B cell (primary cell): ENCODE data around the gene LYRM2. TPM values are rescaled to one million over a fixed set of nuclear protein-coding genes. Genes with fewer than 3 reads are reported as not detected.

ENCODE experiments used
- ATAC-seq: fragments of 200-7000 bp; cut with Tn5 transposase; one replicate; pipeline ENCODE4 v1.10.0; 2021; ENCODE audit warnings: low read depth, mild to moderate bottlenecking, moderate number of reproducible peaks, moderate library complexity
- CTCF ChIA-PET: fragments of 350-600 bp; sonication (Branson Sonifier 250); formaldehyde crosslinking; loops from one replicate; lab custom pipeline; 2021; ENCODE audit warnings: antibody characterized with exemption, inconsistent platforms; lab: Charles Lee
- POLR2A ChIA-PET: fragments of 350-600 bp; sonication (Branson Sonifier 250); formaldehyde crosslinking; loops from one replicate; lab custom pipeline; 2021; ENCODE audit warnings: antibody characterized with exemption; lab: Charles Lee
- DNase-seq: peaks from one replicate; pipeline ENCODE4 v3.0.0; 2013
- H2AFZ ChIP-seq: 2 replicates; pipeline ENCODE4 v1.6.1; 2012; ENCODE audit warnings: mild to moderate bottlenecking, low read depth, low read length; ENCODE audit not compliant: insufficient read depth, poor library complexity, severe bottlenecking
- H3K27ac ChIP-seq, 2 donors: 1 replicate in 1 of 2; 2 replicates in 1 of 2; pipeline ENCODE4 v1.5.1; 2012 to 2013; ENCODE audit warnings: low read length in 2 of 2, mild to moderate bottlenecking in 2 of 2, moderate library complexity in 1 of 2
- H3K27me3 ChIP-seq, 4 experiments: fragments of 200-600 bp in 1 of 4; sonication (generic) in 1 of 4; replicated peaks in 1 of 4; 1 replicate in 2 of 4; 2 replicates in 2 of 4; pipeline versions ENCODE4 v1.6.1 to v1.7.0; 2013 to 2016; ENCODE audit warnings: low read length in 3 of 4, mild to moderate bottlenecking in 2 of 4, mixed read lengths in 1 of 4, moderate library complexity in 1 of 4; ENCODE audit not compliant: insufficient read depth in 4 of 4, control insufficient read depth in 3 of 4; ENCODE audit errors: control extremely low read depth in 1 of 4
- H3K36me3 ChIP-seq, 2 experiments: replicated peaks in 1 of 2; 1 replicate in 1 of 2; 2 replicates in 1 of 2; pipeline versions ENCODE4 v1.6.1 to v1.7.1; 2013; ENCODE audit warnings: low read length in 1 of 2; ENCODE audit not compliant: insufficient read depth in 2 of 2, control insufficient read depth in 1 of 2; ENCODE audit errors: control extremely low read depth in 1 of 2, extremely low read depth in 1 of 2
- H3K4me1 ChIP-seq, 2 donors: fragments of 200-600 bp in 1 of 2; sonication (generic) in 1 of 2; 1 replicate in 1 of 2; 2 replicates in 1 of 2; pipeline versions ENCODE4 v1.5.1 to v1.6.1; 2013 to 2017; ENCODE audit warnings: low read length in 2 of 2; ENCODE audit not compliant: control insufficient read depth in 2 of 2, insufficient read depth in 2 of 2
- H3K4me2 ChIP-seq: replicated peaks from 2 replicates; pipeline ENCODE3; 2012; ENCODE audit warnings: mild to moderate bottlenecking, low read depth, low read length; ENCODE audit not compliant: poor library complexity, severe bottlenecking
- H3K4me3 ChIP-seq, 5 experiments: fragments of 200-600 bp in 1 of 5; sonication (generic) in 1 of 5; 1 replicate in 3 of 5; 2 replicates in 2 of 5; pipeline versions ENCODE4 v1.5.1 to v1.7.0; 2011 to 2016; ENCODE audit warnings: low read length in 4 of 5, mild to moderate bottlenecking in 4 of 5, low read depth in 2 of 5, control low read depth in 1 of 5, moderate library complexity in 1 of 5; ENCODE audit not compliant: insufficient read depth in 1 of 5; ENCODE audit errors: control extremely low read depth in 1 of 5, extremely low read depth in 1 of 5
- H3K79me2 ChIP-seq: fragments of 200-600 bp; sonication (generic); one replicate; pipeline ENCODE4 v1.6.0; 2016; ENCODE audit warnings: low read length; ENCODE audit not compliant: control insufficient read depth, insufficient read depth
- H3K9ac ChIP-seq: fragments of 200-600 bp; sonication (generic); 2 replicates; pipeline ENCODE4 v1.6.1; 2017; ENCODE audit warnings: mild to moderate bottlenecking, low read length, moderate library complexity
- H3K9me3 ChIP-seq, 3 donors: one replicate each; pipeline versions ENCODE4 v1.6.1 to v1.7.1; 2013; ENCODE audit warnings: low read length in 2 of 3; ENCODE audit not compliant: control insufficient read depth in 2 of 3, insufficient read depth in 1 of 3; ENCODE audit errors: control extremely low read depth in 1 of 3
- H4K20me1 ChIP-seq: 2 replicates; pipeline ENCODE4 v1.6.0; 2012; ENCODE audit warnings: mild to moderate bottlenecking, low read length; ENCODE audit not compliant: insufficient read depth, control insufficient read depth, poor library complexity, severe bottlenecking
- H3K27ac Mint-ChIP-seq: one replicate; pipeline ENCODE4 v1.8.0; 2021; ENCODE audit warnings: mixed read lengths
- H3K27me3 Mint-ChIP-seq: one replicate; pipeline ENCODE4 v1.8.0; 2021; ENCODE audit warnings: mixed read lengths
- H3K4me1 Mint-ChIP-seq: one replicate; pipeline ENCODE4 v1.8.0; 2021; ENCODE audit warnings: mixed read lengths
- H3K4me3 Mint-ChIP-seq: one replicate; pipeline ENCODE4 v1.8.0; 2021; ENCODE audit warnings: mixed read lengths
- H3K9me3 Mint-ChIP-seq: one replicate; pipeline ENCODE4 v1.8.0; 2022; ENCODE audit warnings: mixed read lengths; ENCODE audit not compliant: insufficient read depth
- EZH2 ChIP-seq: IDR thresholded peaks from 2 replicates; pipeline ENCODE4 v1.6.1; 2012; ENCODE audit warnings: borderline replicate concordance, low read depth, mild to moderate bottlenecking, moderate library complexity, low read length; ENCODE audit not compliant: insufficient read depth, poor library complexity, severe bottlenecking
- WGBS: methylation state at CpG from one replicate; pipeline ENCODE4 v1.1.5; 2013; ENCODE audit warnings: missing lambda C conversion rate; ENCODE audit not compliant: insufficient coverage; 5-methylcytosine and 5-hydroxymethylcytosine counted together
- intact Hi-C: fragments of 100-400 bp; cut with micrococcal nuclease; formaldehyde crosslinking; loops from one replicate; pipeline ENCODE4 v1.10.0; 2022
- polyA plus RNA-seq: library from polyadenylated mRNA; depleted of rRNA; stranded (reverse); fragments of >200 nt; gene quantifications from 2 replicates; pipeline ENCODE4 v1.2.3, GENCODE V29; 2012
- total RNA-seq, 2 donors: library from RNA; stranded (reverse); fragments of 120-200 nt in 1 of 2; gene quantifications; 1 replicate in 1 of 2; 2 replicates in 1 of 2; pipeline versions ENCODE4 v1.2.3 to v1.2.4, GENCODE V29; 2013 to 2022
- TF ChIP-seq, protein P1 (sequence below): fragments of 200-600 bp; IDR thresholded peaks from one replicate; pipeline ENCODE4 v1.8.0; 2022; ENCODE audit warnings: antibody characterized with exemption, mild to moderate bottlenecking

Gene LYRM2
- total and polyA plus RNA-seq, 2 donors (not counting 1 experiment from before 2014, with no cell fraction given): 17.6 to 33.7 TPM

DNA sequence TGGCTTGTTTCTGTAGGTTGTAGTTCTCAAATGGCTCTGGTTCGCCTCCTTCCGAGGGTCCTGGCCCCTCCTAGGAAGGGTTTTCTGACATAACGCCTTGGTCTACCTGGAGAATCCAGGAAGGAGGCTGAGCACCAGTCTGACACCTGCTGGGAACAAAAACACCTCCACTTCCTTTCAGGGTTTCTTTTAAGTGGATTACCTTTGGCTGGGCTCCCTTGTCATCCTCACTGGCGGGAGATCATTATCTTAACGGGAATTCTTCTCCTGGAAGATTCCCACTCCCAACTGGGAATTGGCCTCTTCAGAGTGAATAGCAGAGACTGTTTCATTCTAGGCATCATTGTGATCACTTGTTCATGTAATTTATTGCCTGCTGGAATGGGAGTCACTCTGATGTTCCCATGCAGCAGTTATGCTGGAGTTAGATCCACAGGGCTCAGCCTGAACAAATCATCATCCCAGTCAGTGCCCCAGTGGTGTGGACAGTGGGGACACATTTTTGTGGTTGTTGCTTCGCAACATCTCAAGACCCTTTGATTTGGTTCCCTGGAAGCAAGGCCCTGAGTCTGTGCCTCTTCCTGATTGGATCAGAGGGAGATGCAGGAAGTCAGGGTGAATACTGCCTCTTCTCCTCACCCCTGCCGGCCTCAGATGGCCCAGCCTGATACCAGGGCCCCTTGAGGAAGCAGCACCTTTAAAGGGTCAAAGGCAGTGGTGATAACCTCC is 49.1 kb downstream of the LYRM2 start:
- Histone ChIP-seq H3K36me3 (no peaks in the 10 kb centered on the region), H3K27ac (no peak overlapping the region), H3K79me2 (no peaks in the 10 kb centered on the region), H3K4me2 (no peak overlapping the region), H3K4me3 (no peak overlapping the region), H2AFZ (no peak overlapping the region), H4K20me1 (no peaks in the 10 kb centered on the region), H3K4me1 (no peaks in the 10 kb centered on the region), H3K9me3 (no peaks in the 10 kb centered on the region), H3K9ac (no peak overlapping the region), H3K27me3 (no peaks in the 10 kb centered on the region)
- H3K4me1 Mint-ChIP-seq: no peaks in the 10 kb centered on the region
- intact Hi-C loops: no loop called here
- no peak overlapping the region for H3K4me3 Mint-ChIP-seq
- H3K27me3 Mint-ChIP-seq: no peaks in the 10 kb centered on the region
- H3K27ac Mint-ChIP-seq: no peak overlapping the region
- no peak for DNase-seq
- no peaks in the 10 kb centered on the region for H3K9me3 Mint-ChIP-seq
- CTCF ChIA-PET: interaction anchor here (0.7 kb wide), 1 partner anchor 217 kb away, joined by 4 read pairs; no protein-coding TSS in a partner anchor
- WGBS: 92% methylated on average over 4 of the region's 7 CpGs
- TF ChIP-seq EZH2: no peak
- TF ChIP-seq, protein P1, sequence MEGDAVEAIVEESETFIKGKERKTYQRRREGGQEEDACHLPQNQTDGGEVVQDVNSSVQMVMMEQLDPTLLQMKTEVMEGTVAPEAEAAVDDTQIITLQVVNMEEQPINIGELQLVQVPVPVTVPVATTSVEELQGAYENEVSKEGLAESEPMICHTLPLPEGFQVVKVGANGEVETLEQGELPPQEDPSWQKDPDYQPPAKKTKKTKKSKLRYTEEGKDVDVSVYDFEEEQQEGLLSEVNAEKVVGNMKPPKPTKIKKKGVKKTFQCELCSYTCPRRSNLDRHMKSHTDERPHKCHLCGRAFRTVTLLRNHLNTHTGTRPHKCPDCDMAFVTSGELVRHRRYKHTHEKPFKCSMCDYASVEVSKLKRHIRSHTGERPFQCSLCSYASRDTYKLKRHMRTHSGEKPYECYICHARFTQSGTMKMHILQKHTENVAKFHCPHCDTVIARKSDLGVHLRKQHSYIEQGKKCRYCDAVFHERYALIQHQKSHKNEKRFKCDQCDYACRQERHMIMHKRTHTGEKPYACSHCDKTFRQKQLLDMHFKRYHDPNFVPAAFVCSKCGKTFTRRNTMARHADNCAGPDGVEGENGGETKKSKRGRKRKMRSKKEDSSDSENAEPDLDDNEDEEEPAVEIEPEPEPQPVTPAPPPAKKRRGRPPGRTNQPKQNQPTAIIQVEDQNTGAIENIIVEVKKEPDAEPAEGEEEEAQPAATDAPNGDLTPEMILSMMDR: no peak
- ATAC-seq: no peak
- POLR2A ChIA-PET: no interaction called here

DNA sequence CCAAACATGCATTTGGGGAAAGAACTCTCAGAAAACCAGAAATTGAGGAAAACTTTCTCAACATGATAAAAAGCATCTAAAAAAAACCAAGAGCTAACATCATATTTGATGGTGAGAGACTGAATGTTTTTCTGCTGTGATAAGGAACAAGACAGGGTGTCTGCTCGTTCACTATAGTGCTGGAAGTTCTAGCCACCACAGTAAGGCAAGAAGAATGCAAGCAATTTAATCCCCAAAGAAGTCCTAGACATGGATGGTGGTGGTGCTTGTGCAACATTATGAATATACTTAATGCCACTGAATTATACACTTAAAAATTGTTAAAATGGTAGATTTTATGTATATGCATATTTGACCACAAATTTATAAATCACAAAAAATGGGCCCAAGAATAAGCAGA is 53.4 kb downstream of the LYRM2 start:
- H3K36me3 ChIP-seq: no peaks in the 10 kb centered on the region
- H3K9me3 ChIP-seq: no peaks in the 10 kb centered on the region
- POLR2A ChIA-PET: no interaction called here
- no peak for ATAC-seq
- no peaks in the 10 kb centered on the region for H3K4me1 ChIP-seq
- H2AFZ ChIP-seq: no peak overlapping the region
- H3K4me2 ChIP-seq: no peak overlapping the region
- DNase-seq: no peak
- Mint-ChIP-seq H3K4me3 (no peak overlapping the region), H3K4me1 (no peaks in the 10 kb centered on the region), H3K27me3 (no peaks in the 10 kb centered on the region), H3K9me3 (no peaks in the 10 kb centered on the region), H3K27ac (no peak overlapping the region)
- H3K4me3 ChIP-seq: no peak overlapping the region
- WGBS: no CpG with 5 or more reads among the region's 1 CpG
- no peaks in the 10 kb centered on the region for H4K20me1 ChIP-seq
- no peaks in the 10 kb centered on the region for H3K79me2 ChIP-seq
- CTCF ChIA-PET: interaction anchor here (1.0 to 1.6 kb wide), 2 partner anchors 23 to 25 kb away, joined by 3 to 4 read pairs; no protein-coding TSS in a partner anchor
- no peaks in the 10 kb centered on the region for H3K27me3 ChIP-seq
- no peak overlapping the region for H3K27ac ChIP-seq
- intact Hi-C loops: no loop called here
- TF ChIP-seq, protein P1: no peak
- TF ChIP-seq EZH2: no peak
- no peak overlapping the region for H3K9ac ChIP-seq
